HepG2 (cell line): Measurements from ENCODE around the gene ATP5F1A. TPM values are rescaled to one million over a fixed set of nuclear protein-coding genes. Genes with fewer than 3 reads are reported as not detected.

Experiments used
- AFF4 ChIP-seq: sonication (generic); formaldehyde crosslinking; IDR thresholded peaks from 2 replicates; pipeline ENCODE4 v1.4.0; 2020; ENCODE audit warnings: missing genetic modification reagents
- ARNT ChIP-seq: fragments of 450-650 bp; IDR thresholded peaks from 2 replicates; pipeline ENCODE4 v1.6.1; 2017
- ATF1 ChIP-seq: IDR thresholded peaks from 2 replicates; pipeline ENCODE4 v1.6.1; 2016; ENCODE audit warnings: mild to moderate bottlenecking, control low read depth
- BCL6 ChIP-seq: IDR thresholded peaks from 2 replicates; pipeline ENCODE4 v1.6.1; 2016; ENCODE audit warnings: missing genetic modification reagents, missing compliant biosample characterization
- CEBPB ChIP-seq: IDR thresholded peaks from 2 replicates; pipeline ENCODE4 v1.6.1; 2011; ENCODE audit warnings: low read depth, low read length, improper control_type of control experiment, borderline replicate concordance
- CHD2 ChIP-seq: IDR thresholded peaks from 2 replicates; pipeline ENCODE4 v1.6.1; 2011; ENCODE audit warnings: low read depth, low read length, improper control_type of control experiment
- DZIP1 ChIP-seq: sonication (generic); formaldehyde crosslinking; IDR thresholded peaks from 2 replicates; pipeline ENCODE4 v1.5.0; 2020; ENCODE audit warnings: mild to moderate bottlenecking, missing genetic modification reagents
- FOXP4 ChIP-seq: sonication (generic); formaldehyde crosslinking; IDR thresholded peaks from 2 replicates; pipeline ENCODE4 v1.4.0; 2020; ENCODE audit warnings: missing genetic modification reagents
- NR2F1 ChIP-seq, 2 experiments: fragments of 450-650 bp in 1 of 2; formaldehyde crosslinking in 1 of 2; IDR thresholded peaks; 2 replicates each; pipeline versions ENCODE4 v1.5.0 to v1.6.1; 2016 to 2020; ENCODE audit warnings: mild to moderate bottlenecking in 1 of 2, missing compliant biosample characterization in 1 of 2, missing genetic modification reagents in 1 of 2, moderate library complexity in 1 of 2
- POGZ ChIP-seq: sonication (generic); formaldehyde crosslinking; IDR thresholded peaks from 2 replicates; pipeline ENCODE4 v1.4.0; 2020; ENCODE audit warnings: mild to moderate bottlenecking, missing genetic modification reagents
- RXRB ChIP-seq: IDR thresholded peaks from 2 replicates; pipeline ENCODE4 v1.6.1; 2016; ENCODE audit warnings: borderline replicate concordance, missing genetic modification reagents, missing compliant biosample characterization
- TERF1 ChIP-seq: sonication (generic); formaldehyde crosslinking; IDR thresholded peaks from 2 replicates; pipeline ENCODE4 v1.8.0; 2022; ENCODE audit warnings: mild to moderate bottlenecking, missing genetic modification reagents, moderate library complexity
- THRA ChIP-seq: sonication (generic); formaldehyde crosslinking; IDR thresholded peaks from 2 replicates; pipeline ENCODE4 v1.4.0; 2020; ENCODE audit warnings: missing genetic modification reagents, borderline replicate concordance
- TOE1 ChIP-seq: sonication (generic); formaldehyde crosslinking; IDR thresholded peaks from 2 replicates; pipeline ENCODE4 v1.4.0; 2020; ENCODE audit warnings: mild to moderate bottlenecking, missing genetic modification reagents
- ZNF800 ChIP-seq: sonication (generic); formaldehyde crosslinking; IDR thresholded peaks from 2 replicates; pipeline ENCODE4 v1.4.0; 2020; ENCODE audit warnings: missing genetic modification reagents
- polyA plus RNA-seq, 8 experiments: library from polyadenylated mRNA; depleted of rRNA in 3 of 8; stranded (reverse) in 7 of 8; unstranded in 1 of 8; fragments of >200 nt; fragmentation: Illumina TruSeq in 4 of 8; extraction: Trizol in 4 of 8; gene quantifications; 2 replicates each; pipeline versions ENCODE4 v1.2.1 to v1.2.3, GENCODE V29; 2011 to 2016; ENCODE audit warnings: low read depth in 4 of 8, missing spikeins in 1 of 8, mixed read lengths in 1 of 8; ENCODE audit not compliant: insufficient read depth in 1 of 8
- total RNA-seq, 5 experiments: library from RNA; depleted of rRNA; stranded (reverse); fragments of >200 nt; fragmentation: Illumina TruSeq; extraction: Trizol; gene quantifications; 2 replicates each; pipeline ENCODE4 v1.2.3, GENCODE V29; 2016; ENCODE audit warnings: low read depth in 1 of 5

ATP5F1A gene
- total and polyA plus RNA-seq, 2 of the 13 experiments (the other 11 are each of a cell fraction or from before 2014, with no cell fraction given), result 459 to 922 TPM

GRCh38 chr18:46037512-46038305 lies 60.4 kb downstream of the ATP5F1A start (continued):
- TF ChIP-seq AFF4 (CRISPR knock-in tag) (no peak), CHD2 (no peak), ATF1 (no peak), TOE1 (CRISPR knock-in tag) (no peak), BCL6 (CRISPR knock-in tag) (peak; percentile 39; the same call in 1 of the 2 replicates), RXRB (0 out of 2 replicates have a peak, but pooled peaks have one; percentile 15), THRA (no peak), ARNT (no peak), ZNF800 (no peak), TERF1 (CRISPR knock-in tag) (no peak), NR2F1 (CRISPR knock-in tag; IDR thresholded peaks at IDR 0.05) (peak in 1 of 2 experiments; percentile 45; a peak in 1 of 4 replicates), DZIP1 (CRISPR knock-in tag) (no peak), CEBPB (peak; percentile 67), FOXP4 (CRISPR knock-in tag) (no peak), POGZ (0 out of 2 replicates have a peak, but pooled peaks have one; percentile 14)
